Activated CD8-positive, alpha-beta memory T cell treated with anti-CD3 and anti-CD28 coated beads for 4 hours (primary cell): Measurements from ENCODE around the gene MALL.
"Not testable (repeated sequence)": the region's sequence is repeated elsewhere in the genome, so short reads cannot be mapped to it uniquely, and the experiment has no call there.

Source experiments
- DNase-seq, 2 donors: peaks; one replicate each; pipeline ENCODE4 v3.0.0-alpha.2; 2020; ENCODE audit warnings: low read depth in 2 of 2

MALL gene

DNA sequence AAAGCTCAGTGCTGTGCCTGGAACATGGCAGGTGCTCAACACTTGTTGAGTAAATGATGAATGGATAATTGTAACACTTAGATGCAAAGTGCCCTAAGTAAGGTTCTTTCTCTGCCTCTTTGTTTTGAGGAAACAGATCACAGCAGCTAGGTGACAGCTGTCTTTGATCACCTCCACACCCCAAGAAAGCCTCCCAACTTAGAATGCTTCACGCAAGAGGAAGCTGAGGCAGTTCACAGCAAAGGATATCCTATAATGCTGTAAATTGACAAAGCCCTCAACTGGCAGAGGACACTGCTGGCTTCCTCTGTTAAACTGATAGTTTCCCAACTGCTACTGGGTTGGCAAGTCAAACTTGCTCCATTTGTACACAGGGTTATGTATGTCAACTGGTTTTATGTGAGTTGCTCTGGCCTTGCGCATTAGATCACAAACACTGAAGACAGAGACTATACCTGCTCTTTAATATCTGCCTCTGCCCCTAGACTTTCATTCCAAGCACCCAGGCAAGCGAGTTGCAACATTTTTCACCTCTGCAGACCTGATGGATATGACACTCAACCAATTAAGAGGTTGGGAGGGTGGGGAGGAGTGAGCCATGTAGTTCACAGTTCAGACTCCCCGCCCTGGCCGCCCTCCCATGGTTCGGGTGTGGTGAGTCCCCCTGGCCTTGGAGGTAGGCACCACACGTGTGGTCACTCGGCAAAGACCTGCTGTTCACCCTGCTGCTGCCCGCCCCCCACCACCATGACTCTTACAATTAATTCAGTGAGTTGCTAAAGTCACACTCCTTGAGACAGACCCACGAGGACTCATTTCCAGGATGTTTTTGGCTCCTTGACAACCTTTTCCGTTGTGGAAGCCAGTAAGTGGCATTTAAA is 4.8 kb upstream of the MALL start:
- no peak for DNase-seq

- DNase-seq = no peak
Observed at GRCh38 chr2:110116033-110116710, 550 bp upstream of the MALL start.

GRCh38 chr2:110114831-110115255 is 779 bp downstream of the MALL start:
- no peak for DNase-seq

DNA sequence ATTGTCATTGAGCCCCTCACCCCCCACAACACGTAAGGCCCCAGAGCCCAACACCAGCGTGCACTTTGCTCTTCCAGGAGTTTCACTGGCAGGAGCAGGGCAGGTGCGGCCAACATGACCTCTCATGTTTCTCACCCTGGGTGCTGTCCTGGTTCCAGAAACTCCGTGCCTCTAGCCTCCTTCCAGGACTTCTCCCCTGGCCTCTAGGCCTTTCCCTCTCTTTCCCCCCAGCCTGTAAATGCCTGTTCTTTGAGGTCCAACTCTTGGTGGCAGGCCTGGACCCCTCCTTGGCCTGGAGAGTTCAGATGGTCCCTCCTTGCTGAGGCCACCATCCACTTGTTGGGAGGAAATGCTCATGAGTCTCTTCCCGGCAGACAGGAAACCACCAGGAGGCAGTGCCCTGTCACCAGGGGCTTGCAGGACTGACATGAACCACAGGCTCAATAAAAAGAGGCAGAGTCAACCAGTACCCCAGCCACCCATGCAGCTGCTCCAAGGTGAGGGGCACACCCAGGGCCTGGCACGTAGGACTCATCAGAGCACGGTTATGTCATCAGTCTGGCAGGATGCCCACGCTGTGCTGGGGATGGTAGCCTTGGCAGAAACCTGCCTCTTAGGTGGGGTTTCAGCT is 1.5 kb downstream of the MALL start:
- DNase-seq = no peak

- DNase-seq = not testable (repeated sequence)
Observed at GRCh38 chr2:110108291-110108690, 7.3 kb downstream of the MALL start.

GRCh38 chr2:110107092-110108079 is 8.2 kb downstream of the MALL start:
- no peak for DNase-seq

- DNase-seq = no peak
Observed at GRCh38 chr2:110106642-110107041, 9.0 kb downstream of the MALL start.

DNA sequence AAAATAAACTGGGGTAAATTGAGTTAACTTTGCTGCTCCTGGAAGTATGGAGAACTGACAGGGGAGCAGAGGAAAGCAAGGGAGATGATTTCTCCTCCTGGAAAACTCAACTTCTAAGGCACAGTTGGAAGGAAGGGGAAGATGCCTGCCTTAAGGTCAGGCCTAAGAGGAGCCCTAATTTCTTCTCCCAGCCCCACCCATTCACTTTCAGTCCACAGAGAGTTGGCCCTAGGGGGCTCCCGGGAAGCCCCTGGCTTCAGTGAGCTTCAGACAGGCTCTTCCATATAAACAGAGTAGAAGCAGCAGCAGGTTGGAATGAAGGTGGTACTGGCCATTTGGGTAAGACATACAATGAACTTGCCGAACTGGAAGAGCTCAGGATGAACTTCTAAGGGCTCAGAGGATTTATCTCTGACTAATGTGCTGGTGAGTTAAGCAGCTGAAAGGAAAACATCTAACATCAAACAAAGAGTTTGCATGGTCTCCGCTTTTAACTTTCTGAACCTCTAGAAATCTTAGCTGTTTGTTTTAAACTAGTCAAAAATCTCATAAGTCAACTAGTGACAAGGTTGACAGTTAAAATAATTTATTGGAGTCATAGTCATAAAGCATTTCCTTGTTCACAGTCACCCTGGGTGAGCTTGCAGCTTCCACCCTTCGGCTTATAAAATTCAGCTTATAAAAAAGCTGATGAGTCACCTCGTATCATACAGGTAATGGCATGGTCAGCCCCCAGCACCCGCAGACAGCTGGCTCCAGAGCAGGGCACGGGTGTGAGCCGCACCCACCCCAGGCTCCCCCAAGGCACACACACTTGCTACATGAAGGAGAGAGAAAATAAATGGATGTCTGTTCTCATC is 9.8 kb downstream of the MALL start:
- no peak for DNase-seq

DNA sequence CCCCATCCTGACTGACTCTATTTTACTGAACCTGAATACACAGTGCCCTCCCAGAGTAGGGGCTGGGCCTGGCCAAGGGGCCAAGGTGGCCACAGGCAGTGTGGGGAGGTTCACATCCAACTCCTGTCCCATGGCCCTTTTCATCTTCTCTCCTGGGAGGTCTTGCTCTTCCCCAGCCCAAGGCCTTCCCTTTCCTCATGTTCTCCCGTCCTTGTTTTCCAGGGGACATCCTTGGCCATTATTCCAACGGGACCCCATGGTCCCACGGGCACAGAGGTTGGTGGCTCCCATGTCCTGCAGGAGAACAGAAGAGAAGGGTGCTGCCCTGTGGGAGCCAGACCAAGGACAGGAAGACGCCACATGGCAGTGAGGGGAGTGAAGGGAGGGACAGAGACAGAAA is 10.4 kb downstream of the MALL start:
- DNase-seq = no peak

DNA sequence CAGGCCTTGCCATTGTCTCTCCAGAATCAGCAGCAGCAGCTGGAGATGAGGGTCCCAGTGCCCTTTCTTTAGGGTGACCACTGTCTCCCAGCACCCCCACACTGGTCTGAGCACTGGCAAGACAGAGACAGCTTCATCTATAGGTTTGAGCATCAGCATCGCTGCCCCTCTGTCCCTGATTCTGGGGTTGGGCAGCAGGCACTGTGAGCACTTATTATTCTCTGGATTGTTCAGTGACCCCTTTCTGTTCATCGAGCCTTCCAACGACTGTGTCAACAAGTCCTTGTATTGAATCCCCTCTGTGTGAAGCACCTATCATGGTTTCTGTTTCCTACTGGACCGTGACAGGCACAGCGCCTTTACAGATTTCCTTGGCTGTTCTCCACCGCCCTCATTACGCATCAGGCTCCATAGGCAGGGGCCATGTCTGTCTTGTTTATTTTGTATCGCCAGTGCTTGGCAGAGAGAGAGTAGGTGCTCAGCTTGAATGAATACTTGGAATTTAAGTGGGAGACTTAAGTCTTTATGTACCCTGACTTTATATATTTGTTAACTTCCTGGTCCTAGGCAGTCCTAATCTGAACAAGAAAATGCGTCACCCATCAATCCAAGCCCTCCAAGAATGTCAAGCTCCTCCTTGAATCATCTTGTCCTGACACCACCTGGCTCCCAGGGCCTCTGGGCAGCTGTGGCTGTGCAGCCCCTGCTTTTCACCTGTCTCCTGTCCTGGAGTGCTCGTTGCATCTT is 11.4 kb downstream of the MALL start:
- no peak for DNase-seq

GRCh38 chr2:110103061-110103961 is 12.3 kb downstream of the MALL start:
- no peak for DNase-seq

DNA sequence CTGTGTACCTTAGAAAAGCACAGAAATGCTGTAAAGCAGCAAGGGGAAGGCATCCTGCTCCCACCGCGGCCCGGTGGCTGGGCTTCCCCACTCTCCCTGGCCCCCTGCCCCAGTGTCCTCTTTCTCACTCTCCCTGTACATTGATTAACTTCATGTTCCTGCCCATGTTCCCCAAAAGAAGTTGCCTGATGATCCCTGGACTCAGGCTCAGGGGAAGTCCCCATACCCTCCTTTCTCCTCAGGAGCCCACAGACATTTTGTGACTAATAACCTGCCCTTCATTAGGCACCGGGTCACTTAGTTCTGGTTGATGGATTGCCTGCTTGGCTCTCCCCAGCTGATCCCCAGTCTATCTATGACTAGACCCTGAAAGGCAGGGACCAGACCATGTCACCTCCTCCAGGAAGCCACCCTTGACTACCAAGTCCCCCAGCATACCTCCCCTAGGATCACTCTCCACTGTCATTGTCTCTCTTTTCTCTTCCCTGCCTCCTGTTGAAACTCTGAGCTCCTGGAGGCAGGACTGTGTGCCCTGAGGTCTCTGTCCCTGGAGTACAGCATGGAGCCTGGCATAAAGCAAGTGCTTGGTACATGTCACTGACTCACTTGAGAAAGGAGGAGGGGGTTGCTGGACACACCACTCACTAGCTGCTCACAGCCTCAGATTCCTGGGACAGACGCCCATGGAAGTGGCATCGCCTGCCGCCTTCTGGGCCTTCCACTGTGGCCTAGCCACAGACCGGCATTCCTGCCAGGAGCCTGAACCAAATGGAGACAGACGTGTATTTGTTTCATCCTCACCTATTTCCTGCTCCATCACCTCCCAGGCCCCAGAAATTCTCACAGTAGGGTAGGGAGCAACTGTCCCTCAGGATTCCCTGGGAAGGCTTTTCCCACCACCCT is 13.5 kb downstream of the MALL start:
- no peak for DNase-seq

DNA sequence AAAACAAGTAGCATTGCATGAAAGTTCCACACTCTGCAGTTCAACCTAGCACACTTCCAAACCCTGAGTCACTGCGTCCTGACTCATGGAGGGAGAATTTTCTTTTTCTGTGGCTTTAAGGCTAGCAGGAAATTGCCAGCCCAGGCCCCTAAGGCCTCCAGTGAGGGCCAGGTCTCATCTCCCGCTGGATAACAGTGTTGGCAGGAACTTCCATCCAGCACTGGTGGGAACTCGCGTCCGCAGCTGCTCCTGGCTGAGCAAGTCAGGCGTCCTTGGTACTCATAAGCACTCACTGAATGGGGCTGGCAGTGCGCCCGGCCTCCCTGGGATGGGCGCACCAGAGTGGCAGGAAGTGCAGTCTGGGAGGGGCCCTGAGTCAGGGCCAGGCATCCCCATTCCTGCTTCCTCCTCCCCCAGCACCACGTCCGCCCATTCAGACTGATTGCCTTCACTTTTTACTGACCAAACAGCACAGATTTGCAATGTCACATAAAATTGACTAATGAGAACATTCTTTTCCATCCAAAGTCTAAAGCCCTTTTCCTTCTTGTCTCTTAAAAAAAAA is 14.3 kb downstream of the MALL start:
- no peak for DNase-seq

DNA sequence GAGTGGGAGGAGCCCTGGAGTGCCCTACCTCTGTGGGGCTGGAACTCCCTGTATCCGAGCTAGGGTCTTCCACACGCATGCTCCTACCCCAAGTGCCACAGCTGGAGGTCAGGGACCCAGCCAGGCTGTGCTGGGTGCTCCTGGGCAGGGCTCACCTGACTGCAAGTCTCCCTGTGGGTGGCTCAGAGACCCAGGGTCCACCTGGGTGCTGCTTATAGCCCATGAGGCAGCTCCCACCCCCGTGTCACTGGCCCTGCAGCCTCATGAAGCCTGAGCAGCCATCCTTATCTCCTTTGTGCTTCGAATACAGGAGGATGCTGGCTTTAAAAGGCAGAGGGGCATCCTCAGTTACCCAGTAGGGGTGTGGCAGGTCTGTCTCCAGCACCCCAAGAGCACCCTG is 14.7 kb downstream of the MALL start:
- DNase-seq = not testable (repeated sequence)

GRCh38 chr2:110100480-110100879 is 15.1 kb downstream of the MALL start:
- DNase-seq = no peak

DNA sequence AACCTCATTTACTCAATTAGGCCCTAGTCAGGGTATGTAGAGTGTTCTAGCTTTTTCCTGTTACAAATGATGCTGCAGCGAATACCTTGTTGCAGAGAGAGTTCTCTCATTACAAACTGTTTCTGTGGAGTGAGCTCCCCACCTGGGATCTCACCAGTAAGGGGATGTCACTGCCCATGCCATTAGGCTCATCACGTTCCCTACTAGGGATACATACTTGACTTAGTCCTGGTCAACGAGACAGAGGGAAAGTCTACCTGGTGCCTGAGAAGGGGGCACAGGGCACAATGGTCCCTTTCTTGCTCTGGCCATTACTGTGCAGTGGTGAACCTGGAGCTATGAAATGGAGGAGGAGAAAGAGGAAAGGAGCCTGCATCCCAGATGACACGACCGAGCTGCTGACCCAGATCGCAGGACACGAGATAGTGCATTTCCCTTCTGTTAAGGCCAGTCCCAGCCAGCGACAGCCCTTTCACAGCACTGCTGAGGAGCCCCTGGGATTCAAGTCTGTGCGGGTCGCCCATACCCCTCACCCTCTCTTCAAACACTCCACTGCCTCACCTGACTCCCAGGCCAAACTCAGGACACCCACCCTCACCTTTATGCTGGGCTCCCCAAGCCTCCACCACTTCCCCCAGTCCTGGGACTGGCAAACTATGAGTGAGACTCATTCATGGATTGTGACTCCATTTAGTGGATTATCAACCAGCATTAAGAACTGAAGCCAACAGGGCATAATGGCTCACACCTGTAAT is 16.0 kb downstream of the MALL start:
- DNase-seq = no peak

DNA sequence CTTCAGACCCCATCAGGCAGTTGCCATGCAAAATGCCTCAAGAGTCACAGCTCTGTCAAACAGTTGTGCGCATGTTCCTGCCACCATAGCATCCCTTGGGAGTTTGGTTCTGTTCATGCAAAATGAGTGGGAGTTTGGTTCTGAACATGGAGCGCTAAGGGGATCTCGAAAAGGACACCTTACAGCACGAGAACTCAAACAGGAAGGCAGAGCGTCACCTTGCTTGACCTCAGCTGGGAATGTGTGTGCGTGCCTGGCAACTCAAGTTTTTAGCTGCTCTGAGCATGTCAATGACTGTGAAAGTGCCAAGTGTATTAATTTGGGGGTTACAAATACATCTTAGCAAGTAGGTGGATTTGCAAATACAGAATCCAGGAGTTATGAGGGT is 16.6 kb downstream of the MALL start:
- DNase-seq = no peak
